GM21528 (cell line): Measurements from ENCODE around the gene DNAH10.

ENCODE experiments used
- ATAC-seq: cut with Tn5 transposase; IDR thresholded peaks from one replicate; pipeline ENCODE4 v1.9.1; 2021; ENCODE audit warnings: mild to moderate bottlenecking, moderate library complexity; ENCODE audit not compliant: unreplicated experiment, low FRiP score

The DNAH10 gene

DNA sequence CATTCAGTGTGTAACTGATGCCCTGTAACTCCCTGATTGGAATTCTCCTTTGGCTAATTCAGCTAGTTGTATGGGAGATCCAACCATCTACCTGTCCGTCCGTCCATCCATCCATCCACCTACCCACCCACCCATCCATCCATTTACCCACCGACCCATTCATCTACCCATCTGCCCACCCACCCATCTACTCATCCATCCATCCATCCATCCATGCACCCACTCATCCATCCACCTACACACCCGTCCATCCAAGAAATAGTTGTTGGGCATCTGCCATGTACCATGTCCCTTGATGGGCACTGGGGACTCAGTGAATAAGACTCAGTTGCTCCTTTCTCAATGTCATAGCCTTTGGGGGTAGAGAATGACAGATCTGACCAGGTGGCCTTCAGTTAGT, 162.4 kb downstream of the DNAH10 start:
- no peak for ATAC-seq

- no peak for ATAC-seq
Measured at GRCh38 chr12:123928274-123928865, 166.3 kb downstream of the DNAH10 start.

DNA sequence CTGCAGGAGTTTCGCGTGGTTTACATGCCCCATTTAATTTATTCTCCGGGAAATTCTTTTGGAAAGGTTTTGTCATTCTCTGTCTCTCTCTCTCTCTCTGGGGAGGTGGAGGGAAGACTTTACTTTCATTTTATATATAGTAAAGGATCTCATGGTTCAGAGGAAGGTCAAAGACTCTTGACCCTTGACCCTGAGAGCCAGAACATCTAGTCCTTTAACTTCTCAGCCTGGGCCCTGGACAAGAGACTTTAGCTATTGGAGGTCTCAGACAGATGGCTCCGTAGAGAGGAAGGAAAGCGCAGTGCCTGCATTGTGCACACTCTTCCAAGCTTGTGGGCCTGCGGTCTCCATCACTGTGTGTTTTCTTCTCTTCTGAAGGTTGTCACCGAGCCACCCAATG, 166.8 kb downstream of the DNAH10 start:
- ATAC-seq = no peak

DNA sequence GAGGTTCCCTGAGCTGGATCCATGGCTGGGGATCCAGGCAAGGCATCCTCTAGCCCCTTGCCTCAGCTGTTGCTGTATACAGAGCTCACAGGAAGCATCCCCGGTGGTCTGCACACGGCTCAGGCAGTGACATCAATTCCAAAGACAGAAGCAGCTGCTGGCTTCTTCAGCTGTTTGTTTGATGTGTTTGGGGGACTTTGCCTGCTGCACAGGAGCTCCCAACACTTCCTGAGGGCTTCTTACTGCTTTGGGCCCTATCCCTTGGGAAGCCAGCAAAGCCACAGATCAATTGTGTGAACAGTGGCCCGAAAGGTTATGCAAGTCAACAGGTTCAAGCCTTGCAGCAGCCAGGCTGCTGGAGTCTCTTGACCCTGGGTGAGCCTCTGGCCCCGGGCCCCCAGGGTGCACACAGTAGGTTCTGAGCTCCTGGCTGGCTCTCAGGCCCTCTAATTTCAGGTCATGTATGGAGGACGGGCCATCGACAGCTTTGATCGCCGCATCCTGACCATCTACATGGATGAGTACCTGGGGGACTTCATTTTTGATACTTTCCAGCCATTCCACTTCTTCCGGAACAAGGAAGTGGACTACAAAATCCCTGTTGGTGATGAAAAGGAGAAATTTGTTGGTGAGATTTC, 168.0 kb downstream of the DNAH10 start:
- ATAC-seq = no peak

GRCh38 chr12:123931686-123932321, 169.7 kb downstream of the DNAH10 start:
- no peak for ATAC-seq

- ATAC-seq = no peak
Measured at GRCh38 chr12:123933214-123933613, 171.1 kb downstream of the DNAH10 start.

DNA sequence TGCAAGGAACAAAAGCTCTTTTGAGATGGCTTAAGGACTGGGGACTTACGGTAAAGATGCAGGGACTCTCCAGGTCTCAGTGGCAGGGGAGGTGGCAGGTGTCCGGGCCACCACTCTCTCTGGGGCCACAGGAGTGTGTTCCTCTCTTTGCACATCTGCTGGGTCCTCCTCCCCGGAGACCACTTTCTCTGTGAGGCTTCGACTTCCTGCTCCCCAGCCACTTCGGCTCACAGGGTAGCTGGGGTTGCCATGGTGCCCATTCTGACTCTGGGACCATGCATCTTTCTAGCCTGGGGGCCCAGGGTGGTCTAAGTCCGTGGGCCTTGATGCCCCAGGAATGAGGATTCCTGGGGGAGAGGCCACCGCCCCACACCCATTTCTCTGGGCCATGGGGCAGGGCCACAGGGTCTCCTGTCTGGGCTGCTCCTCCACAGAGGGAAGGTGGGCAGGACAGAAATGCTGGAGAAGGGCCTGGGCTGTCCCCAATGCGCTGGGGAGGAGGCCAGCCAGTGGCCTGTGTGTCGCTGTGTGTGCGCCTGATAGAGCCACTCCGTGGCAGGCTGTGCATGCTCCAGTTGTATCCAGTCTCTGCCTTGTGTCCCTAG, 172.0 kb downstream of the DNAH10 start:
- no peak for ATAC-seq

- no peak for ATAC-seq
Measured at GRCh38 chr12:123934829-123935228, 172.7 kb downstream of the DNAH10 start.

- ATAC-seq = no peak
Measured at GRCh38 chr12:123935956-123936355, 173.9 kb downstream of the DNAH10 start.

DNA sequence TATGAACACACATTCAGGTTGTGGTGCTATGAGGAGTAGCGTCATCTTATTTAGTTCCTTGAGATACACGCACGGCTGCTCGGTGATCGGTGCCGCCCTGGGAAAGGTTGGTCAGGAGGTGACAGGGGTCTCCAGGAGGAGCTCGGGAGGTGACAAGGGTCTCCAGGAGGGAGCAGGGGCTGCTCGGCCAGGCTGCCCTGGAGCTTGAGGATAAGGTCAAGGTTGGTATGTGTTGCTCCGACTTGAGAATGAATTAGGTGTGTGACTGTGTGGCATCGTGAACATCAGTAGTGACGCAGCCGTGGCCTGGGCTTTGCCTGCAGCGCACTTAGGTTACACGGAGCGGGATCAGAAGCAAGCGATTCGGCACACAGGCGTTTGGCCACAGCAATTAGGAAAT, 174.4 kb downstream of the DNAH10 start:
- ATAC-seq = no peak

- no peak for ATAC-seq
Measured at GRCh38 chr12:123936956-123937706, 175.0 kb downstream of the DNAH10 start.

DNA sequence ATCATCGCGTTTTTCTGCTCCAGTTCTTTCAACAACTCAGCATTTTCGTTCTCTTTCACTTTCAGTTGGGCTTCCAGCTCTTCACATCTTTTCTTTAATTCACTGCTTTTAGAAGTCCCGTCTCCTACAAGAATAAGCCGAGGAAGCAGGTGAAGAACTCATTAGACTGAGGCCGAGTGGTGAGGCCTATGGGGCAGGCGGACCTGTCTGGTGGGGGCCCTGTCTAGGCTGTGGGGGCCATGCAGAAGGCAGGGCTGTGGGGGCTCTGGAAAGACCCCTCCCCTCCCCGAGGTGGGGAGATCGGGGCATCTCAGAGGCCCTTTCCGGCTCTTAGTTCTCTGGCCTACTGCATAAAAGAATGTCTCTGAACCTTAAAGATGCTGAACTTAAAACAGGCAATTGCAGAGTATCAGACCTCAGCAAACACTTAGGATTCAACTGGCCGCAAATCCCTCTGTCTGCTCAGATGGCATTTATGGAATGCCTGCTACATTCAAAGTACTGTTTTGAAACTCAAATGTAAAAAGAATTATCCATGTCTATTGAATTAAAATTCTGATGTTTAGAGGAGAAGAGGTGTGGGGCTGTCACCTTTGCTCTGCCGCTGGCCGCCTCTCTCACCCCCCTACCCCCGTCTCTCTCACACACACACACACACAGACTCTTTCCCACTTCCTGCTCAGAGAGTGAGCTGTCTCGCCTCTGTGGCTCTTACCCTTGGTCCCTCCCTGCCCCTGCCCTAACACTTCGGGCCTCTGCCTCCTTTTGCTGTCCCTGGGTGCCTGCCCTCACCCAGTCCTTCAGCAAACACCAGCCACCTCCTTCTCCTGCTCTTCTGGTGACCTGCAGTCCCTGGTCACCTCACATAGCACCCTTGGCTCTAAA, 175.8 kb downstream of the DNAH10 start:
- ATAC-seq = no peak

DNA sequence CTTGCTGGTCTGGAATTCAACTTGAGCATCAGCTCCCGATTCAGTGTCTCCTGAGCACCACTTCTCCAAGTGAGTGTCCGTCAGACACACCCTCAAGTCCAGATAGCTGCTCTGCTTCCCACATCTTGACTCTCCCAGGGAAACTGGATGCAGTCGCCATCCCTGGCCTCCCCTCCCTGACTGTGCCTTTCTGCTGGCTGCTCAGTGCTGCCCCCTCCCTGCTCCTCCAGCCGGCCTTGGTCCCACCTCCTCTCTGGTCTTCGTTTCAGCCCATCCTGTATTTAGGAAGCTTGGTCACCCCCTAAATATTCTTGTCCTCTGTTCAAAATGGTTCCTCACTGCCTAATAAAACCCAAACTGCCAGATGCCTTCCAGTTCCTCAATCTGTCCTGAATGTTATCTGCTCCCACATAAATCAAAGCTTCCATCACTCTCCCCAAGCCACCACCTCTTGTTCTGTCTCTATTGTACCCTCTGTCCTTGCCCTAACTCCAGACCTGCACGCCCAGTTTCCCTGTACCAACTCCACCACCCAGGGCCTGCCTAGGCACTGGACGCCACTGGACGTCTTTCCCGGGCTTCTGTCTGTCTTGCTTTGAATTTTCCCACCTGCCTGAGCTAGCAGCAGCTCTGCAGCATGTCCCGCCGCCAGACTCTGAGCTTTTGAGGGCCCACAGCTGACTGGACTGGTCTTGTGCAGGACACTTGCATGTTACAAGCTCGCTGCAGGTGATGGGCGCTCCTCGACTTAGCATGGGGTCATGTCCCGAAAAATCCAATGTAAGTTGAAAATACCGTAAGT, 176.8 kb downstream of the DNAH10 start:
- ATAC-seq = no peak

DNA sequence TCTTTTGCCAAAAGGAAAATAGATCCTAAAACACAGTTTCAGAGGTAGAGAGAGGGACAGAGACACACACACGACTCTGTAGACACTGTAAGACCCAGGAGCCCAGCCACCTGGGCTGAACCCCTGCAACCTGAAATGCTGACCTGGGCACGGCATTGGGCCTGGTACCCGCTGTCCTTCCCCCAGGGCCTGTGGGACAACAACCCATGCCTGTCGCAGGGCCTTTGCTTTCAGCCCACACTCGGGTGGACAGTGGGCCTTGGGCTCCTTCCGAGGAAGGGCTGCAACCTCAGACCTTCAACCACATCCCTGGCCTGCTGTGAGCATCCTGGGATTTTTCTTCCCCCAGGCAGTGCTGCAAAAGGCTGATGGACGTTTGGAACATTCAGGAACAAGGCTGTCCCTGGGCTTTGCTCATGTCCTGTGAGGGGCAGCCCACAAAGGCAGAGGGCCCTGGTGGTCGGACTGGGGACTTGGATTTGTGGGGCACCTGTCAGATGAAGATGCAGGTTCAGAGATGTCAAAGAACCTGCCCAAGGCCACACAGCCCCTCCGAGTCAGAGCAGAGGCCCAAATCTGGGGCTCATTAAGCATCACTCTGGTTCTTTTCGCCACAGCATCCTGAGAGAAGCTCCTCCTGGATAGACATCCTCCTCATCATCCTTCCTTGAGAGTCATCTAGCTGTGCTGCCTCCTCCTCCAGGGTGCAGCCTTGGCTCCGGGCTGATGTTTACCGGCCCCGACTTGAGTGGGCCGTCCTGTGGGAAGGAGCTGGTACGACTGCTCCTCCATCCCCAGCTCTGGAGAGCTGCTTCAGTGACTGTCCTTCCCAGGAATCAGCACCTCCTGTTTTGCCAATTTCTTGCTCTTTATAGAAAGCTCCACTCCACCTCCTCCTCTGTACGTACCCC, 177.9 kb downstream of the DNAH10 start:
- ATAC-seq = no peak

DNA sequence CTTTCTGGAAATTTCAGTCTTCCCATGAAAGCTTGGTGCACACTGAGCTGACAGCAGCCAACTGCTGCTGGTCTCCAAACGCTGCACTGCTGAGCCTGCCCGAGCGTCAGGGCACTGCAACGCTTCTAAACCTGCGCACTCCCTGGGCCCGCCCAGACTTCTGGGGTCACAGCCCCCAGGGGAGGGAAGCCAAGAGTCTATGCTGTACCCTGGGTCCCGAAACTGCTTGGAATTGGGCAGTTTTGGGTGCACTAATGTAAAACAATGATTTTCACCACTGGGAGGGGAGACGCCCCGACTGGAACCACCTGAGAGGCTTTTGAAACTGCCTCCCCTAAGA, 178.5 kb downstream of the DNAH10 start:
- ATAC-seq = no peak

DNA sequence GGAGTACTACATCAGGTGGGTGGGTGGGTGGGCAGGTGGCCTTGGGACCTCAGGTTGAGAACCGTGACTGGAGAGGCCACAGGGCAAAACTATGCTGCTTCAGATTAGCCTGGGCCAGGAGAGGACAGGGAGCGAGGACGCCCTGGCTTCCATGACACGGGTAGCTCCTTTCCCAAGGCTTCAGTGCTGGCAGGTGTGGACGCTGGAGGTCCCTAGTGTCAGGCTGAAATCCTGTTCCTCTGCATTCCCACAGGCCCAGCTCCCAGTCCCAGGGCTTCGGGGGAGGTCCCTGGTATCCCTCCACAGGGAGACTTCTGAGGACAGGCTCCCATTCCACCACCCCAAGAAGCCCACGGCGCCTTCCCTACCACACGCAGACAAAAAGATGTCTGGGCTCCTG, 178.9 kb downstream of the DNAH10 start:
- ATAC-seq = no peak

DNA sequence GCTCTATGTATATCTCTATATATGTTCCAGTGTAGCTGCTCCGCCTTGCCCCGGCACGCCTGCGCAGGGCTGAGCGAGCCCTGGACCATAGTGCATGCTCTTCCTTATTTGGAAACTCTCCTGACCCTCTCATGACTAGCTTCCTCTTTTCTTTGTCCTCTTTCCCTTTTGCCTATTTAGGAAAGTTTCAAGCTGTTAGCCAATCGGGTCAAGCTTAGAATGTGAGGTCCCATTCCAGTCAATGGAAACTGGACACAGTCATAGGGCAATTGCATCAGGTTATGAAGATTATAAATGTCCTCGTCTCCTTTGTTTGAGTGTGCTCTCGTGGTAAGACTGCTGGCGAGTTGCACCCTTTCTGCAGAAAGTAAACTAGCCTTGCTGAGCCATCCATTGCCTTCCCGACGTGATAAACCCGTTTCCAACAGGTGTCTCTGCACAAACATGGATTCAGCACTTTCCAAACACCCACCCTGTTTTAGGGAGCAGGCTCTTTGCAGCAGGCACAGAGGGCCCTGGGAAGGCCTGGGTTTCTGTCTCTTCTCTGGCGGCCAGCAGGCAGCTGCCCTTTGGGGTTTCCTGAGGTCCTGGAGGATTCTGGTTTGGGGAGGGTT, 179.6 kb downstream of the DNAH10 start:
- ATAC-seq = no peak

- ATAC-seq = no peak
Measured at GRCh38 chr12:123942238-123942653, 180.1 kb downstream of the DNAH10 start.
